ENCODE results near the gene UBE4A.

The UBE4A gene, protein sequence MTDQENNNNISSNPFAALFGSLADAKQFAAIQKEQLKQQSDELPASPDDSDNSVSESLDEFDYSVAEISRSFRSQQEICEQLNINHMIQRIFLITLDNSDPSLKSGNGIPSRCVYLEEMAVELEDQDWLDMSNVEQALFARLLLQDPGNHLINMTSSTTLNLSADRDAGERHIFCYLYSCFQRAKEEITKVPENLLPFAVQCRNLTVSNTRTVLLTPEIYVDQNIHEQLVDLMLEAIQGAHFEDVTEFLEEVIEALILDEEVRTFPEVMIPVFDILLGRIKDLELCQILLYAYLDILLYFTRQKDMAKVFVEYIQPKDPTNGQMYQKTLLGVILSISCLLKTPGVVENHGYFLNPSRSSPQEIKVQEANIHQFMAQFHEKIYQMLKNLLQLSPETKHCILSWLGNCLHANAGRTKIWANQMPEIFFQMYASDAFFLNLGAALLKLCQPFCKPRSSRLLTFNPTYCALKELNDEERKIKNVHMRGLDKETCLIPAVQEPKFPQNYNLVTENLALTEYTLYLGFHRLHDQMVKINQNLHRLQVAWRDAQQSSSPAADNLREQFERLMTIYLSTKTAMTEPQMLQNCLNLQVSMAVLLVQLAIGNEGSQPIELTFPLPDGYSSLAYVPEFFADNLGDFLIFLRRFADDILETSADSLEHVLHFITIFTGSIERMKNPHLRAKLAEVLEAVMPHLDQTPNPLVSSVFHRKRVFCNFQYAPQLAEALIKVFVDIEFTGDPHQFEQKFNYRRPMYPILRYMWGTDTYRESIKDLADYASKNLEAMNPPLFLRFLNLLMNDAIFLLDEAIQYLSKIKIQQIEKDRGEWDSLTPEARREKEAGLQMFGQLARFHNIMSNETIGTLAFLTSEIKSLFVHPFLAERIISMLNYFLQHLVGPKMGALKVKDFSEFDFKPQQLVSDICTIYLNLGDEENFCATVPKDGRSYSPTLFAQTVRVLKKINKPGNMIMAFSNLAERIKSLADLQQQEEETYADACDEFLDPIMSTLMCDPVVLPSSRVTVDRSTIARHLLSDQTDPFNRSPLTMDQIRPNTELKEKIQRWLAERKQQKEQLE

GRCh38 chr11:118359295-118359958 is at the start of gene UBE4A:
Gene UBE4A, plus strand, starts transcription at chr11:118359600. Its CDS starts 5,481 bp downstream, at chr11:118365081.
- peak; percentile 98 for DNase-seq

- no peak for DNase-seq
Measured at GRCh38 chr11:118310271-118310670, 49.1 kb upstream of the UBE4A start.

- no peak for DNase-seq
Measured at GRCh38 chr11:118310781-118311485, 48.5 kb upstream of the UBE4A start.

- no peak for DNase-seq
Measured at GRCh38 chr11:118311518-118311917, 47.9 kb upstream of the UBE4A start.

- no peak for DNase-seq
Measured at GRCh38 chr11:118312328-118312727, 47.1 kb upstream of the UBE4A start.

- no peak for DNase-seq
Measured at GRCh38 chr11:118313242-118313641, 46.2 kb upstream of the UBE4A start.

- no peak for DNase-seq
Measured at GRCh38 chr11:118314988-118315411, 44.4 kb upstream of the UBE4A start.

DNA sequence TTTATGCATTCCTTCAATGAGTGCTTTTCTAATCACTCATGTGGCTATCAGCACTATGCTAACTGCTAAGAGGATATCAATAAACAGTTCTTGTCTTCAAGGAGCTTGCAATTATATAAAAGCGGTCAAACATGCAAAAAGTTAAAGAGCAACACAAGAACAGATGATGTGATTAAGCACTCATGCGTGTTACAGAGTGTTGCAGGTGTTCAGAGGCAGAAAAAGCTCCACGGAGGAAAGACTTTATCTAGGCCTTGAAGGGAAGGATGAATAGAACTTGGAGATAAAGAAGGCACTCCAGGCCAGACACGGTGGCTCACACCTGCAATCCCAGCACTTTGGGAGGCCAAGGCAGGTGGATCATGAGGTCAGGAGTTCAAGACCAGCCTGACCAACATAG is 41.3 kb upstream of the UBE4A start:
- DNase-seq, result no peak

DNA sequence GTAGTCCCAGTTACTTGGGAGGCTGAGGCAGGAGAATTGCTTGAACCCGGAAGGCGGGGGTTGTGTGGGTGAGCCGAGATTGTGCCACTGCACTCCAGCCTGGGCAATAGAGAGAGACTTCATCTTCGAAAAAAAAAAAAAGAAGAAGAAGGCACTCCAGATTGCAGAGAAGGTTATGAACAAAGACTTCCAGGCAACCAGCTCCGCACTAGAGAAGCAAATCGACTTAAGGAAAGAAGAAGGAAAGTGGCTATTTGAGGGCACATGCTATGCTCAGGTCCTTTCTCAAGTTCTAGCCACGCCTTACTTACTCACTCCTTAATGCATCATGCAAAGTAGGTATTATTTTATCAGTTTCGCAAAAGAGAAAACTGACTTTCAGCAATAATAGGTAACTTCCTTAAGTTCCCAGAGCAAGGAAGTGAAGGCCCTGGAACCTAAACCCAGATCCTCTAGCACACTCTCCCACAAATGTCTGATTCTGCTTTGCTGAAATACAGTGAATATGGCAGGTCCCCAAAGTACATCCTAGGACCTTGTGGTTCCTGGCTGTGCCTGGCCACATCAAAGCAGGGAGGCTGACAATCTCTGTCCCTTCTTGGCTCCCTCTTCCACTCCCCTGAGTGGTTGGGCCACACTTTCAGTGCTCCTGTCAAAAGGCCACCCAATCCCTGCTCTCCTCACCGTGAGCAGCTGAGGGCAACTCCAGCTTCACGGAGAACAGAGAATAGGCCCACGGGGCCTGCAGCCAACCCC is 40.6 kb upstream of the UBE4A start:
- DNase-seq, result no peak

GRCh38 chr11:118319337-118319707 is 40.1 kb upstream of the UBE4A start:
- no peak for DNase-seq

- no peak for DNase-seq
Measured at GRCh38 chr11:118320515-118320914, 38.9 kb upstream of the UBE4A start.

DNA sequence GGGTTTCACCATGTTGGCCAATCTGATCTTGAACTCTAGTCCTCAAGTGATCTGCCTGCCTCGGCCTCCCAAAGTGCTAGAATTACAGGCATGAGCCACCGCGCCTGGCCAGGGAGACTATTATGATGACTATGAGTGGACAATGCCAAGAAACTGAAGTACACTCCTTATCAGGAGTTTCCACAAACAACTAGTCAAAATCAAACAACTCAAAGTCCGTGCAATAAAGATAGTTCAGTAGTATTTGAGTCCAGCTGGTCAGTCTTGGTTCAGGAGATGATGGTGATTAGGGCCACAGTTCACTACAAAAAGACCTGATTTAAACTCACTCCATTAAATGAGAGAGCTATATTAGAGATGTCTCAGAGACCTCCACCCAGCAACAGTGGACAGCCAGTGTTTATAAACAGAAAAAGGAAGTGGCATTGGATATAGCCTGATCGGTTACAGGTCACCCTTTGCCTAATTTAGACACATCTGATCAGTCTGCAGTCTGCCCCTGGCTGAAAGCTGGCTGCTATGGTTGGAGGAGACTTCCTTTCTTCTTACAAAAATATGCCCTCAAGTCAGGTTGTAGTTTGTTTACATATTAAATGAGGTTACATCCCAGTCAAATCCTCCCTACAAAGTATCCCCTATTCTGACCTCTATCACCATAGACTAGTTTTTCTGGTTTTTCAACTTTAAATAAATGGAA is 37.9 kb upstream of the UBE4A start:
- no peak for DNase-seq

DNA sequence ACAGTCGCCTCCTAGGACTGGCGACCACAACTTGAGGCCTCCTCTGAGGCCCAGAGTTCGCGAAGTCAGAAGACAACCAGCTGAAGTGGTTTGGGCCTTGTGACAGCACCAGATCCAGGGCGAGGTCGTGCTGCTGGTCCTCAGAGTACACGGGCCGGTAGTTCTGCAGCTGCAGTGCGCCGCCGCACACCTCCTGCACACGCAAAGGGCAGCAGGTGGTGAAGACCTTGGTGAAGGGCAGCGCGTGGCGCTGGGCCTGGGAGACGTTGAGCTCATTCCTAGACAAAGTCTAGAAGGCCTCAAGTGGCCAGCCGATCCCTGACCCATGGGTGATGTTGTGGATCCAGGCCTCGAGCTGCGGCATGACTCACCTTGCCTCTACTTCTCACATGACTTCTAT is 36.7 kb upstream of the UBE4A start:
- no peak for DNase-seq

DNA sequence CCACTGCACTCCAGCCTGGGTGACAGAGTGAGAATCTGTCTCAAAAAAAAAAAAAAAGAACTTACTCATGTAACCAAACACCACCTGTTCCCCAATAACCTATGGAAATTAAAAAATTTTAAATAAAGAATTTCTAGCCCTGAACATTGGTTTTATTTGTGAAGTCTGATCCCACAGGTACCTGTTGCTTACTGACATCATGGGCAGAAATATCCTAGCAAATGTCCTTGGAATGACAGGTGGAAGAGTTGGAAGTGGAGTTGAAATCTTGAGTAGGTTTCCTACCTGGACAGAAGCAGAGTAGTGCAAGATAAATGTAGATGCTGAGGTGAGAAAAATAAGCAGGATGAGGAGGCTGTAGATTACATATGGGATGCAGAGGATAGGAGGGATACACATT is 34.1 kb upstream of the UBE4A start:
- no peak for DNase-seq

- no peak for DNase-seq
Measured at GRCh38 chr11:118328745-118329144, 30.7 kb upstream of the UBE4A start.

DNA sequence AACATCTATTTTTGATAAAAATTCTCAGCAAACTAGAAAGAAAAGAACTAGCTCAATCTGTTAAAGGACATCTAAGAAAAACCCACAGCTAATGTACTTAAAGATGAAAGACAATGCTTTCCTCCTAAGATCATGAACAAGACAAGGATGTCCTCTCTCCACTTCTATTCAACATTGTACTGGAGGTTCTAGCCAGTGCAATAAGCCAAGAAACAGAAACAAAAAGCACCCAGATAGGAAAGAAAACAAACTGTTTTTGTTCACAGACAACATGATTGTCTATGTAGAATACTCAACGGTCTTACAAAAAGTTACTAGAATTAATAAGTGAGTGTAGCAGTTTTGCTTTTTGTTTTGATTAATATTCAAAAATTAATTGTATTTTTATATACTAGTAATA is 24.7 kb upstream of the UBE4A start:
- DNase-seq, result no peak

DNA sequence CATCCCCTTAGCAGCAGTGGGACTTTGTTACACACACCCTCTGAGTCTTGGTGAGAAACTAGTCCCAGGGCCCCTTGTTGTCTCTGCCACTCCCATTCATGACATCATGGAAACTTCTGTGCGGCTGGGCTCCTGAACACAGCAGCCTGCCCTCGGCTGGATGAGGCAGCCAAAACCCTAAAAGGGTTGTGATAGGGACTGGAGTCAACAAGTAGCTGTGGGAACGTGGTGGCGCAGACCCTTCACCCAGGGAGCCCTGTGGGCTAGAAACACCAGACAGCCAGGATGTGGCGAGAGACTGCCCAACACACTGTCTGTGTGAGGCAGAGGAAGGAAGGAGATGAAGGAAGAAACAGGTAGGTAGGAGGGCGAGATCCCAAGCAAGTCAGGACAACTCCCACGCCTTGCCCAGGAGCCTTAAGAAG is 20.8 kb upstream of the UBE4A start:
- peak; percentile 91 for DNase-seq

DNA sequence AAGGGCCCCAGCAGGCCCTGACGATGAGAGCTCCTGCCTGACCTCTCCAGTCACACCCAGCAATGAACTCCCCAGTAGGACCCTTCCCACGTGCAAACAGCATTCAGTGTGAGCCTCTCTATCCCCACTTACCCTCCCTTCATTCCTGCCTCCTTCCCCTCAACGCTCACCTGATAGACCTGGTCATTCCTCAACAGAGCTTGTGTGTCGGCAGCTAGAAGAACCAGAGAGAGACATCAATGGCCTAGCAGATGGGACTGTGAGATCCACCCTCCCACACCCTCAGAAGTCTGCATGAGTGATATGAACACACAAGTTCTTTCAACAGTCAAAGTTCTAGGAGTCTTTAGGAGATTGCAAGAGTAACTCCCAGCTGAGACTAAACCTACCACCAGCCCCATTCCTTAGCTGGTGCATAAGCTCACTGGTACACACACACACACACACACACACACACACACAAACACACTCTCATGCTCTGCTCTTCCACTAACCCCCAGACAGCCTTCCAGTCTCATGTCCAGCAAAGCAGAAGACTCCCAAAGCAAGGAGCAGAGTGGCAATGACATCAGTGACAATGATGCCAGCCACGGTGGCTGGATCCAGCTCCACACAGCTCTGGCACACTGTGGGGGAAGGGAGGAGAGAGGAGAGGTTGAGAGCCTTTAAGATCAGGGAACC is 20.0 kb upstream of the UBE4A start:
- DNase-seq, result no peak

DNA sequence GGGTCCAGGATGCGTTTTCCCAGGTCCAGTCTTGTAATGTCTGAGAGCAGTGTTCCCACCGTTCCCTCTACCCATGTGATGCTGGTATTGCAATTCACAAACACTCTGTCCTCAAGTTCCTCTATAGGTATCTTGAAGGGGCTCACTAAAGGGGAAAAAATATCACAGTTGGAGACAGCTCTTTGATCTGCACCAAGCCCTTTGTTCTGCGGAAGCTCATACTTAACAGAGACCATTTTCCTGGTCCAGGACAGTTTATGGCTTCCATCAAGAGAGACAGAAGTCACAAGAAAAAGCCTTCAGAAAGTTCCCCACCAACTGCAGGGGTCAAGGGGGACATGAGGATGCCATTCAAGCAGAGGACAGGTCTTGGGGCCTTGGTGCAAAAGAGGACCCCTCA is 19.0 kb upstream of the UBE4A start:
- DNase-seq, result no peak

DNA sequence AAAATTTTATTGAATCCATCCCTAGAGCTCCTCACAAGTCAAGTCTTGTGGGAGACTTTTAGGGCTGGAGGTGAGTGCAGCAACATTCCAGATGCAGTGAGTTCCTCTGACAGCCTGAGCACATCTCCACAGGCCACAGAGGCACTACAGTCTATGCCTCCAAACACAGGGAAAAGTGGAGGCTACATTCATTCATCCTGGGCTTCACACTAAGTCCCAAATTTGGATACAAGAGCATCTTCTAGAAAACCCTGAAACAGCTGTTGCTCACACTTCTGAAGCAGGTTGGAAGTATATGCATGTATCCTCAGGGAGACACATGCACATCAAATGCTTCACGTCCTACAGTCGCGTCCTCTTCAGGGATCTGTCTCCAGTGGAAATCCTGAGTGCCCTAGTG is 18.1 kb upstream of the UBE4A start:
- no peak for DNase-seq

Measured in stimulated activated CD4-positive, alpha-beta T cell treated with anti-CD3 and anti-CD28 coated beads, Interleukin-1b, Interleukin-23, amount 100 ng/mL, for 48 hours (primary cell).